IMR-90 (cell line): ENCODE data around the gene TTC7B. TPM values are rescaled to one million over a fixed set of nuclear protein-coding genes. Genes with fewer than 3 reads are reported as not detected.

Experiments
- ATAC-seq: fragments of 200-7000 bp; cut with Tn5 transposase; 2 replicates; pipeline ENCODE4 v1.9.1; 2020; ENCODE audit warnings: low read depth, mild to moderate bottlenecking, moderate library complexity
- BruUV-seq: library from RNA; stranded (reverse); fragments of 400-500 nt; replicated peaks from 2 replicates; lab custom pipeline; 2021; lab: Mats Ljungman, UMichigan
- CTCF ChIA-PET: fragments of 300-600 bp; formaldehyde crosslinking; extraction: SDS; loops from one replicate; lab custom pipeline; 2021; ENCODE audit warnings: antibody characterized with exemption; lab: Yijun Ruan, JAX
- POLR2A ChIA-PET: fragments of 300-600 bp; sonication (Branson Sonifier 250); formaldehyde crosslinking; loops from one replicate; lab custom pipeline; 2022; ENCODE audit warnings: antibody characterized with exemption; ENCODE audit not compliant: unreplicated experiment; lab: Charles Lee
- DNase-seq: peaks from one replicate; pipeline ENCODE4 v3.0.0; 2013
- H2AFZ ChIP-seq: replicated peaks from 2 replicates; pipeline ENCODE3; 2013; ENCODE audit warnings: low read length, mild to moderate bottlenecking; ENCODE audit not compliant: poor library complexity
- H2AK5ac ChIP-seq: 2 replicates; pipeline ENCODE4 v1.6.1; 2013; ENCODE audit warnings: low read depth, low read length, inconsistent platforms
- H2AK9ac ChIP-seq: replicated peaks from 2 replicates; pipeline ENCODE3; 2013; ENCODE audit warnings: mild to moderate bottlenecking, low read depth, low read length, moderate library complexity; ENCODE audit not compliant: poor library complexity
- H2BK120ac ChIP-seq: 2 replicates; pipeline ENCODE4 v1.6.1; 2013; ENCODE audit warnings: low read depth, low read length, inconsistent platforms
- H2BK15ac ChIP-seq: 3 replicates; pipeline ENCODE4 v1.6.1; 2013; ENCODE audit warnings: low read depth, low read length, inconsistent platforms
- H2BK20ac ChIP-seq: 2 replicates; pipeline ENCODE4 v1.6.1; 2013; ENCODE audit warnings: low read depth, mild to moderate bottlenecking, inconsistent platforms, low read length, moderate library complexity
- H2BK5ac ChIP-seq: 2 replicates; pipeline ENCODE4 v1.6.1; 2013; ENCODE audit warnings: mild to moderate bottlenecking, low read depth, low read length, inconsistent platforms; ENCODE audit not compliant: poor library complexity, severe bottlenecking
- H3K14ac ChIP-seq: replicated peaks from 2 replicates; pipeline ENCODE4 v1.6.1; 2013; ENCODE audit warnings: low read depth, low read length, inconsistent platforms
- H3K18ac ChIP-seq: 2 replicates; pipeline ENCODE4 v1.6.1; 2013; ENCODE audit warnings: low read depth, low read length, control low read depth
- H3K23ac ChIP-seq: 2 replicates; pipeline ENCODE4 v1.6.1; 2013; ENCODE audit warnings: low read depth, low read length, inconsistent platforms
- H3K27ac ChIP-seq: 2 replicates; pipeline ENCODE4 v1.5.1; 2013; ENCODE audit warnings: mild to moderate bottlenecking, control low read depth, low read length; ENCODE audit not compliant: insufficient read depth
- H3K27me3 ChIP-seq: 2 replicates; pipeline ENCODE4 v1.6.1; 2013; ENCODE audit warnings: low read length; ENCODE audit not compliant: control insufficient read depth, insufficient read depth
- H3K36me3 ChIP-seq: 2 replicates; pipeline ENCODE4 v1.6.1; 2013; ENCODE audit warnings: low read length, mixed read lengths; ENCODE audit not compliant: control insufficient read depth, insufficient read depth
- H3K4ac ChIP-seq: 2 replicates; pipeline ENCODE4 v1.6.1; 2013; ENCODE audit warnings: low read depth, low read length, inconsistent platforms
- H3K4me1 ChIP-seq: 2 replicates; pipeline ENCODE4 v1.6.1; 2013; ENCODE audit warnings: low read length, mixed read lengths; ENCODE audit not compliant: control insufficient read depth, insufficient read depth
- H3K4me2 ChIP-seq: 2 replicates; pipeline ENCODE4 v1.6.1; 2013; ENCODE audit warnings: low read depth, mild to moderate bottlenecking, control low read depth, low read length, moderate library complexity
- H3K4me3 ChIP-seq: 2 replicates; pipeline ENCODE4 v1.5.1; 2013; ENCODE audit warnings: low read depth, mild to moderate bottlenecking, control low read depth, low read length, moderate library complexity; ENCODE audit not compliant: insufficient read depth
- H3K56ac ChIP-seq: 2 replicates; pipeline ENCODE4 v1.6.1; 2013; ENCODE audit warnings: low read length, inconsistent platforms; ENCODE audit not compliant: insufficient read depth; ENCODE audit errors: extremely low read depth
- H3K79me1 ChIP-seq, 2 experiments: 2 replicates each; pipeline ENCODE4 v1.6.1; 2013; ENCODE audit warnings: low read length in 2 of 2, inconsistent platforms in 1 of 2, low read depth in 1 of 2
- H3K9ac ChIP-seq: 2 replicates; pipeline ENCODE4 v1.6.1; 2013; ENCODE audit warnings: low read depth, low read length, control low read depth
- H3K9me1 ChIP-seq: 2 replicates; pipeline ENCODE4 v1.6.1; 2013; ENCODE audit warnings: low read length, inconsistent platforms; ENCODE audit not compliant: insufficient read depth
- H3K9me3 ChIP-seq: 2 replicates; pipeline ENCODE4 v1.6.1; 2013; ENCODE audit warnings: low read length; ENCODE audit not compliant: control insufficient read depth, insufficient read depth
- H4K20me1 ChIP-seq: 2 replicates; pipeline ENCODE4 v1.6.1; 2013; ENCODE audit warnings: low read length, inconsistent platforms; ENCODE audit not compliant: insufficient read depth
- H4K5ac ChIP-seq: 2 replicates; pipeline ENCODE4 v1.6.1; 2013; ENCODE audit warnings: mild to moderate bottlenecking, low read depth, low read length, control low read depth
- H4K8ac ChIP-seq, 2 experiments: 2 replicates each; pipeline ENCODE4 v1.6.1; 2013; ENCODE audit warnings: low read depth in 2 of 2, low read length in 2 of 2, control low read depth in 1 of 2, inconsistent platforms in 1 of 2
- H4K91ac ChIP-seq: 2 replicates; pipeline ENCODE4 v1.6.1; 2013; ENCODE audit warnings: low read depth, low read length, inconsistent platforms; ENCODE audit not compliant: insufficient read depth
- BHLHE40 ChIP-seq: fragments of 150-350 bp; IDR thresholded peaks from 2 replicates; pipeline ENCODE4 v1.6.1; 2016; ENCODE audit warnings: mild to moderate bottlenecking, low read depth, low read length
- CEBPB ChIP-seq: IDR thresholded peaks from 2 replicates; pipeline ENCODE4 v1.6.1; 2012; ENCODE audit warnings: low read depth, low read length, improper control_type of control experiment
- CHD1 ChIP-seq: IDR thresholded peaks from 2 replicates; pipeline ENCODE4 v1.6.1; 2012; ENCODE audit warnings: low read depth, low read length, improper control_type of control experiment
- FOS ChIP-seq: fragments of 150-350 bp; IDR thresholded peaks from 2 replicates; pipeline ENCODE4 v1.6.1; 2016; ENCODE audit warnings: low read depth, low read length
- MAFK ChIP-seq: IDR thresholded peaks from 2 replicates; pipeline ENCODE4 v1.6.1; 2012; ENCODE audit warnings: low read depth, low read length, improper control_type of control experiment
- MXI1 ChIP-seq: IDR thresholded peaks from 2 replicates; pipeline ENCODE4 v1.6.1; 2012; ENCODE audit warnings: low read depth, mild to moderate bottlenecking, low read length, moderate library complexity, borderline replicate concordance
- POLR2A ChIP-seq: IDR thresholded peaks from 2 replicates; pipeline ENCODE4 v1.6.1; 2012; ENCODE audit warnings: mild to moderate bottlenecking, low read depth, low read length
- RAD21 ChIP-seq: IDR thresholded peaks from 2 replicates; pipeline ENCODE4 v1.6.1; 2012; ENCODE audit warnings: low read length, improper control_type of control experiment
- RCOR1 ChIP-seq: IDR thresholded peaks from 2 replicates; pipeline ENCODE4 v1.6.1; 2012; ENCODE audit warnings: mild to moderate bottlenecking, low read length, improper control_type of control experiment; ENCODE audit not compliant: insufficient replicate concordance
- RFX5 ChIP-seq: IDR thresholded peaks from 2 replicates; pipeline ENCODE4 v1.8.0; 2012; ENCODE audit warnings: low read depth, mild to moderate bottlenecking, low read length, moderate library complexity
- SMC3 ChIP-seq: fragments of 150-350 bp; IDR thresholded peaks from 2 replicates; pipeline ENCODE4 v1.6.1; 2016; ENCODE audit warnings: low read depth, mild to moderate bottlenecking, antibody characterized with exemption, low read length, moderate library complexity
- WGBS, 2 experiments: methylation state at CpG; one replicate each; pipeline versions ENCODE4 v1.1.5 to v1.1.7; 2013; ENCODE audit warnings: missing lambda C conversion rate in 2 of 2; ENCODE audit not compliant: insufficient read length in 1 of 2; ENCODE audit errors: extremely low coverage in 2 of 2; 5-methylcytosine and 5-hydroxymethylcytosine counted together
- dilution Hi-C: fragments of 300-500 bp; cut with HindIII; formaldehyde crosslinking; loops from one replicate; pipeline ENCODE4 v1.14.3; 2018; ENCODE audit warnings: low sequenced_read_pairs; ENCODE audit not compliant: unreplicated experiment
- in situ Hi-C: fragments of 300-500 bp; cut with MboI; formaldehyde crosslinking; loops from 3 replicates; pipeline ENCODE4 v1.14.3; 2019; ENCODE audit warnings: low sequenced_read_pairs, inconsistent platforms, mixed read lengths
- intact Hi-C: fragments of 100-400 bp; cut with micrococcal nuclease; formaldehyde crosslinking; loops from 2 replicates; pipeline ENCODE4 v1.10.0; 2022
- polyA plus RNA-seq, 3 experiments: library from polyadenylated mRNA; depleted of rRNA; stranded (reverse); fragments of >200 nt; gene quantifications; 2 replicates each; pipeline ENCODE4 v1.2.3, GENCODE V29; 2012; ENCODE audit warnings: low replicate concordance in 1 of 3
- total RNA-seq: library from RNA; depleted of rRNA; stranded (reverse); fragments of >200 nt; gene quantifications from 2 replicates; pipeline ENCODE4 v1.2.3, GENCODE V29; 2012
- TF ChIP-seq, protein P1 (sequence below): fragments of 150-350 bp; IDR thresholded peaks from 2 replicates; pipeline ENCODE4 v1.6.1; 2017; ENCODE audit warnings: mild to moderate bottlenecking, antibody characterized with exemption, low read length, low read depth
- TF ChIP-seq, protein P2 (sequence below): fragments of 150-350 bp; IDR thresholded peaks from 2 replicates; pipeline ENCODE4 v1.6.1; 2016; ENCODE audit warnings: low read depth, mild to moderate bottlenecking, low read length, moderate library complexity, borderline replicate concordance

The TTC7B gene
- total and polyA plus RNA-seq, 2 of the 4 experiments (the other 2 are of a cell fraction): 18.1 to 35.3 TPM

DNA sequence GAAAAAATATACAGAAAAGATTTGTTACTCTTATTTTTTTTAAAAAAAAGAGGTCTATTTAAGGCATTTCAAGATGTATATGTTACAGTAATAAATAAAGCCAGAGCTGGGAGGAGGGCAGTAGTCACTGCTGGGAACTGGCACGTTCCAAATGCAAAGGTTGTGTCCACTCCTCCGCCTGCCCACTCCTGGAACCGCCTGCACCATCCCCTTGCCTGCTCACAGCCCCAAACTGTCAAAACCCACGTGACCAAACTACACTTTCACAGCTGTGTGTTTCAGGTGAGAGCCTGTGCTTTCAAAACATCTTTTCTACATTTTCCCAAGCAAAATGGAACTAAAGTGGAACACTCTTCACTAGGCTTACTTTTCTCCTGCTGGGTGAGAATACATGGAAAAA lies 160.4 kb downstream of the TTC7B start:
- H3K4me1 ChIP-seq: peaks cover 12% of the 10 kb centered on the region
- ATAC-seq: no peak
- peaks cover 5% of the 10 kb centered on the region; the same call in 1 of the 2 replicates for H3K36me3 ChIP-seq
- no peak overlapping the region for H3K4me2 ChIP-seq
- H3K79me1 ChIP-seq: no peaks in the 10 kb centered on the region
- ChIA-PET CTCF (no interaction called here), POLR2A (no interaction called here)
- no peak overlapping the region for H2BK20ac ChIP-seq
- H3K27me3 ChIP-seq: no peaks in the 10 kb centered on the region
- no peak overlapping the region for H2BK5ac ChIP-seq
- no CpG with 5 or more reads among the region's 4 CpGs for WGBS, 2 experiments
- in situ Hi-C loops: no loop called here
- H2AFZ ChIP-seq: no peak overlapping the region
- H3K18ac ChIP-seq: no peak overlapping the region
- H3K23ac ChIP-seq: no peak overlapping the region
- no peak overlapping the region for H4K8ac ChIP-seq
- H2AK9ac ChIP-seq: no peak overlapping the region
- no peak overlapping the region for H3K9ac ChIP-seq
- no peak overlapping the region for H2BK15ac ChIP-seq
- no peak for DNase-seq
- no peaks in the 10 kb centered on the region for H4K20me1 ChIP-seq
- H3K56ac ChIP-seq: no peak overlapping the region
- H3K4ac ChIP-seq: no peak overlapping the region
- H4K91ac ChIP-seq: no peak overlapping the region
- H2BK120ac ChIP-seq: no peak overlapping the region
- no peak overlapping the region for H3K4me3 ChIP-seq
- intact Hi-C loops: no loop called here
- dilution Hi-C loops: no loop called here
- no peak overlapping the region for H3K14ac ChIP-seq
- H2AK5ac ChIP-seq: no peak overlapping the region
- no peaks in the 10 kb centered on the region for H3K9me3 ChIP-seq
- BruUV-seq: no TSS peak
- no peak overlapping the region for H3K27ac ChIP-seq
- H3K9me1 ChIP-seq: peaks cover 14% of the 10 kb centered on the region
- H4K5ac ChIP-seq: no peak overlapping the region
- no peak for TF ChIP-seq RFX5
- TF ChIP-seq BHLHE40: no peak
- TF ChIP-seq CHD1: no peak
- TF ChIP-seq POLR2A: no peak
- no peak for TF ChIP-seq MXI1
- no peak for TF ChIP-seq MAFK
- no peak for TF ChIP-seq FOS
- TF ChIP-seq RAD21: no peak
- TF ChIP-seq RCOR1: no peak
- no peak for TF ChIP-seq SMC3
- TF ChIP-seq, protein P1, sequence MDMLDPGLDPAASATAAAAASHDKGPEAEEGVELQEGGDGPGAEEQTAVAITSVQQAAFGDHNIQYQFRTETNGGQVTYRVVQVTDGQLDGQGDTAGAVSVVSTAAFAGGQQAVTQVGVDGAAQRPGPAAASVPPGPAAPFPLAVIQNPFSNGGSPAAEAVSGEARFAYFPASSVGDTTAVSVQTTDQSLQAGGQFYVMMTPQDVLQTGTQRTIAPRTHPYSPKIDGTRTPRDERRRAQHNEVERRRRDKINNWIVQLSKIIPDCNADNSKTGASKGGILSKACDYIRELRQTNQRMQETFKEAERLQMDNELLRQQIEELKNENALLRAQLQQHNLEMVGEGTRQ: no peak
- TF ChIP-seq, protein P2, sequence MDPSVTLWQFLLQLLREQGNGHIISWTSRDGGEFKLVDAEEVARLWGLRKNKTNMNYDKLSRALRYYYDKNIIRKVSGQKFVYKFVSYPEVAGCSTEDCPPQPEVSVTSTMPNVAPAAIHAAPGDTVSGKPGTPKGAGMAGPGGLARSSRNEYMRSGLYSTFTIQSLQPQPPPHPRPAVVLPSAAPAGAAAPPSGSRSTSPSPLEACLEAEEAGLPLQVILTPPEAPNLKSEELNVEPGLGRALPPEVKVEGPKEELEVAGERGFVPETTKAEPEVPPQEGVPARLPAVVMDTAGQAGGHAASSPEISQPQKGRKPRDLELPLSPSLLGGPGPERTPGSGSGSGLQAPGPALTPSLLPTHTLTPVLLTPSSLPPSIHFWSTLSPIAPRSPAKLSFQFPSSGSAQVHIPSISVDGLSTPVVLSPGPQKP: no peak
- TF ChIP-seq CEBPB: no peak
